K562 (cell line): ENCODE results near the gene NKG7. TPM values are rescaled to one million over a fixed set of nuclear protein-coding genes. Genes with fewer than 3 reads are reported as not detected.

Experiments
- ATF1 ChIP-seq, 2 experiments: fragments of 450-650 bp in 1 of 2; IDR thresholded peaks; 2 replicates each; pipeline ENCODE4 v1.6.1; 2016; ENCODE audit warnings: missing compliant biosample characterization in 1 of 2, missing genetic modification characterization in 1 of 2
- CHD1 ChIP-seq: fragments of 200-600 bp; sonication (generic); IDR thresholded peaks from one replicate; pipeline ENCODE4 v1.6.1; 2012; ENCODE audit warnings: mild to moderate bottlenecking, moderate library complexity, low read length, inconsistent platforms
- DACH1 ChIP-seq: fragments of 450-650 bp; IDR thresholded peaks from 2 replicates; pipeline ENCODE4 v1.6.1; 2018; ENCODE audit not compliant: partially characterized antibody
- DNMT1 ChIP-seq: fragments of 450-650 bp; IDR thresholded peaks from 2 replicates; pipeline ENCODE4 v1.6.1; 2016; ENCODE audit warnings: antibody characterized with exemption, mild to moderate bottlenecking
- FOXA3 ChIP-seq, 2 experiments: fragments of 450-650 bp in 1 of 2; sonication (generic) in 1 of 2; formaldehyde crosslinking; IDR thresholded peaks in 1 of 2; conservative IDR thresholded peaks in 1 of 2; 2 replicates each; pipeline versions ENCODE4 v1.4.0 to v1.8.0; 2020 to 2022; ENCODE audit warnings: mild to moderate bottlenecking in 2 of 2, missing genetic modification reagents in 1 of 2
- FOXJ2 ChIP-seq: fragments of 200-800 bp; sonication (Bioruptor generic); IDR thresholded peaks from 2 replicates; pipeline ENCODE4 v1.6.1; 2016; ENCODE audit warnings: missing genetic modification characterization, missing compliant biosample characterization
- HINFP ChIP-seq: fragments of 450-650 bp; conservative IDR thresholded peaks from 2 replicates; pipeline ENCODE4 v1.6.1; 2016; ENCODE audit warnings: missing genetic modification characterization, low read depth, mild to moderate bottlenecking, control low read depth, missing compliant biosample characterization
- HNRNPK ChIP-seq: fragments of 200-400 bp; formaldehyde crosslinking; IDR thresholded peaks from one replicate; pipeline ENCODE4 v1.6.1; 2018; ENCODE audit warnings: mild to moderate bottlenecking, low read depth, low read length; ENCODE audit not compliant: poor library complexity, severe bottlenecking
- JUN ChIP-seq, 2 experiments: sonication (generic) in 1 of 2; formaldehyde crosslinking in 1 of 2; IDR thresholded peaks; 2 replicates each; pipeline versions ENCODE4 v1.6.1 to v1.8.0; 2012 to 2022; ENCODE audit warnings: borderline replicate concordance in 2 of 2, mild to moderate bottlenecking in 2 of 2, improper control_type of control experiment in 1 of 2, low read depth in 1 of 2, low read length in 1 of 2, missing genetic modification reagents in 1 of 2
- KAT8 ChIP-seq: fragments of 450-650 bp; IDR thresholded peaks from 2 replicates; pipeline ENCODE4 v1.6.1; 2016; ENCODE audit warnings: low read depth, mild to moderate bottlenecking
- MAFF ChIP-seq: IDR thresholded peaks from 2 replicates; pipeline ENCODE4 v1.6.1; 2012; ENCODE audit warnings: low read length, improper control_type of control experiment
- MYC ChIP-seq, 2 experiments: fragments of 250-450 bp in 1 of 2; sonication (Bioruptor Pico) in 1 of 2; IDR thresholded peaks; 2 replicates each; pipeline versions ENCODE4 v1.5.1 to v1.6.1; 2012 to 2021; ENCODE audit warnings: low read depth in 2 of 2, borderline replicate concordance in 1 of 2, improper control_type of control experiment in 1 of 2, low read length in 1 of 2, mild to moderate bottlenecking in 1 of 2, moderate library complexity in 1 of 2
- NFYB ChIP-seq: IDR thresholded peaks from 2 replicates; pipeline ENCODE4 v1.6.1; 2011; ENCODE audit warnings: mild to moderate bottlenecking, moderate library complexity; ENCODE audit not compliant: insufficient read length; ENCODE audit errors: extremely low read depth
- PTRF ChIP-seq: fragments of 450-650 bp; IDR thresholded peaks from 2 replicates; pipeline ENCODE4 v1.6.1; 2016; ENCODE audit warnings: mild to moderate bottlenecking, missing genetic modification characterization, missing compliant biosample characterization
- RAD21 ChIP-seq, 2 experiments: fragments of 250-450 bp in 1 of 2; fragments of 450-650 bp in 1 of 2; sonication (Bioruptor Pico) in 1 of 2; formaldehyde crosslinking in 1 of 2; IDR thresholded peaks in 1 of 2; conservative IDR thresholded peaks in 1 of 2; 2 replicates each; pipeline versions ENCODE4 v1.4.0 to v1.8.0; 2020 to 2022; ENCODE audit warnings: mild to moderate bottlenecking in 2 of 2, moderate library complexity in 1 of 2
- RBM25 ChIP-seq: fragments of 200-400 bp; formaldehyde crosslinking; IDR thresholded peaks from 2 replicates; pipeline ENCODE4 v1.6.1; 2018; ENCODE audit warnings: low read length, low read depth, moderate library complexity; ENCODE audit not compliant: severe bottlenecking
- SNIP1 ChIP-seq: fragments of 450-650 bp; IDR thresholded peaks from 2 replicates; pipeline ENCODE4 v1.7.1; 2017; ENCODE audit warnings: low read depth, mild to moderate bottlenecking
- TEAD2 ChIP-seq: fragments of 450-650 bp; IDR thresholded peaks from 2 replicates; pipeline ENCODE4 v1.6.1; 2016; ENCODE audit warnings: missing genetic modification characterization, control low read depth, missing compliant biosample characterization
- TRIM25 ChIP-seq: fragments of 450-650 bp; IDR thresholded peaks from 2 replicates; pipeline ENCODE4 v1.7.0; 2016; ENCODE audit warnings: borderline replicate concordance
- TRIM28 ChIP-seq: fragments of 450-650 bp; IDR thresholded peaks from 2 replicates; pipeline ENCODE4 v1.6.1; 2017
- ZFP36 ChIP-seq: fragments of 150-350 bp; IDR thresholded peaks from 2 replicates; pipeline ENCODE4 v1.6.1; 2018; ENCODE audit warnings: low read length, low read depth; ENCODE audit not compliant: partially characterized antibody
- ZNF3 ChIP-seq: fragments of 250-450 bp; sonication (Bioruptor Pico); IDR thresholded peaks from 2 replicates; pipeline ENCODE4 v1.5.0; 2021; ENCODE audit warnings: mild to moderate bottlenecking, moderate library complexity
- ZNF507 ChIP-seq: conservative IDR thresholded peaks from 2 replicates; pipeline ENCODE4 v1.6.1; 2017; ENCODE audit warnings: missing genetic modification characterization, missing compliant biosample characterization
- ZNF583 ChIP-seq: fragments of 250-450 bp; sonication (Bioruptor Pico); IDR thresholded peaks from 2 replicates; pipeline ENCODE4 v1.4.0; 2020
- polyA plus RNA-seq, 8 experiments: library from polyadenylated mRNA; depleted of rRNA in 4 of 8; stranded (reverse) in 5 of 8; unstranded in 3 of 8; fragments of >200 nt; fragmentation: Nextera tagmentation in 2 of 8; fragmentation: Illumina TruSeq in 1 of 8; extraction: Ambion mirVana in 2 of 8; extraction: Trizol in 1 of 8; gene quantifications; 2 replicates each; pipeline versions ENCODE4 v1.2.1 to v1.2.3, GENCODE V29; 2011 to 2014; ENCODE audit warnings: inconsistent platforms in 1 of 8, missing spikeins in 1 of 8
- total RNA-seq, 7 experiments: library from RNA; depleted of rRNA in 6 of 7; stranded (reverse); fragments of >200 nt in 6 of 7; fragmentation: Illumina TruSeq in 2 of 7; extraction: Trizol in 2 of 7; gene quantifications; 2 replicates each; pipeline versions ENCODE4 v1.2.1 to v1.2.3, GENCODE V29; 2011 to 2021; ENCODE audit warnings: low replicate concordance in 1 of 7

Gene NKG7
- total and polyA plus RNA-seq, 9 of the 15 experiments (the other 6 are each of a cell fraction or from before 2014, with no cell fraction given): 0.30 to 0.70 (median 0.51) TPM; not detected in 2

- no peak for TF ChIP-seq FOXJ2 (tag)
- no peak for TF ChIP-seq ZNF3 (CRISPR knock-in tag)
- TF ChIP-seq HINFP (tag): no peak
- no peak for TF ChIP-seq ZNF507 (tag)
- TF ChIP-seq HNRNPK: no peak
- TF ChIP-seq RAD21 (CRISPR knock-in tag; conservative IDR thresholded peaks at IDR 0.05 in 1 of 2, IDR thresholded peaks at IDR 0.05 in 1 of 2): peak; percentile 65 to 91
- TF ChIP-seq TEAD2 (tag): no peak
- no peak for TF ChIP-seq CHD1
- no peak for TF ChIP-seq PTRF (tag)
- no peak for TF ChIP-seq TRIM28
- no peak for TF ChIP-seq KAT8
- TF ChIP-seq SNIP1: no peak
- no peak for TF ChIP-seq DNMT1
- peak; percentile 28 for TF ChIP-seq RBM25
- peak; percentile 77 for TF ChIP-seq ZFP36
- TF ChIP-seq ATF1 (CRISPR knock-in tag; IDR thresholded peaks at IDR 0.05): no peak
- TF ChIP-seq ATF1 (tag; IDR thresholded peaks at IDR 0.05): peak; percentile 53
- no peak for TF ChIP-seq DACH1
- TF ChIP-seq MYC (IDR thresholded peaks at IDR 0.05; ENCODE audit: low read depth, low read length): peak; percentile 29; the same call in 1 of the 2 replicates
- no peak for TF ChIP-seq MYC (CRISPR knock-in tag; IDR thresholded peaks at IDR 0.05; ENCODE audit: borderline replicate concordance, low read depth)
- no peak for TF ChIP-seq ZNF583 (CRISPR knock-in tag)
- TF ChIP-seq NFYB: no peak
- 0 out of 2 replicates have a peak, but pooled peaks have one; percentile 16 for TF ChIP-seq JUN (IDR thresholded peaks at IDR 0.05; ENCODE audit: borderline replicate concordance, low read depth, low read length)
- TF ChIP-seq JUN (CRISPR knock-in tag; IDR thresholded peaks at IDR 0.05; ENCODE audit: borderline replicate concordance): no peak
- no peak for TF ChIP-seq MAFF
- TF ChIP-seq FOXA3 (CRISPR knock-in tag; conservative IDR thresholded peaks at IDR 0.05 in 1 of 2, IDR thresholded peaks at IDR 0.05 in 1 of 2): no peak
- no peak for TF ChIP-seq TRIM25
These were observed 35.2 kb upstream of the NKG7 start (continued) for GRCh38 chr19:51407511-51408131.
